Skin of body (tissue), 3 donors: ENCODE results near the gene GOLGA6L9. TPM values are rescaled to one million over a fixed set of nuclear protein-coding genes. Genes with fewer than 3 reads are reported as not detected.
"Not testable (repeated sequence)": the region's sequence is repeated elsewhere in the genome, so short reads cannot be mapped to it uniquely, and the experiment has no call there.

ENCODE experiments used
- DNase-seq: peaks from one replicate; lab custom pipeline; 2025; lab: John Stamatoyannopoulos, UW
- small RNA-seq: library from RNA; depleted of rRNA; stranded (forward); fragments of <200 nt; gene quantifications from one replicate; pipeline ENCODE3, GENCODE V24; 2014; ENCODE audit warnings: low replicate concordance
- total RNA-seq: library from RNA; depleted of rRNA; stranded (reverse); fragments of >200 nt; gene quantifications from one replicate; pipeline ENCODE4 v1.2.3, GENCODE V29; 2014

Gene GOLGA6L9
- total RNA-seq, 1 donor from 2014 or later: 3.7 TPM

GRCh38 chr15:82465629-82466028 is 36.0 kb downstream of the GOLGA6L9 start:
- not testable (repeated sequence) for DNase-seq

GRCh38 chr15:82468205-82468604 is 38.6 kb downstream of the GOLGA6L9 start:
- DNase-seq: not testable (repeated sequence)

GRCh38 chr15:82469381-82469780 is 39.8 kb downstream of the GOLGA6L9 start:
- not testable (repeated sequence) for DNase-seq

GRCh38 chr15:82472269-82472982 is 42.8 kb downstream of the GOLGA6L9 start:
- DNase-seq: not testable (repeated sequence)

GRCh38 chr15:82474596-82475325 is 45.1 kb downstream of the GOLGA6L9 start:
- DNase-seq: not testable (repeated sequence)

GRCh38 chr15:82475345-82475967 is 45.8 kb downstream of the GOLGA6L9 start:
- DNase-seq: not testable (repeated sequence)

- not testable (repeated sequence) for DNase-seq
These were observed 47.2 kb downstream of the GOLGA6L9 start for GRCh38 chr15:82476697-82477342.

GRCh38 chr15:82477343-82478057 is 47.9 kb downstream of the GOLGA6L9 start:
- not testable (repeated sequence) for DNase-seq

Small RNA genes within 50 kb of the gene (small RNA-seq; reads per million reads assigned to genes)
- gene AC245033.3: not detected

Other genes with a start within 250 kb of the GOLGA6L9 start
- 21.0 TPM for gene EFL1, start 167.1 kb upstream of the GOLGA6L9 start, total RNA-seq
- 1.3 TPM for gene SAXO2, start 167.0 kb upstream of the GOLGA6L9 start, total RNA-seq
- gene GOLGA6L10, start 80.3 kb upstream of the GOLGA6L9 start, total RNA-seq: 3.3 TPM
- 2,118 TPM for gene RPS17, start 110.6 kb downstream of the GOLGA6L9 start, total RNA-seq
- gene CPEB1, start 217.5 kb downstream of the GOLGA6L9 start, total RNA-seq: 2.7 TPM